CD4-positive, alpha-beta T cell (primary cell): ENCODE results near the gene RTN4IP1. TPM values are rescaled to one million over a fixed set of nuclear protein-coding genes. Genes with fewer than 3 reads are reported as not detected.

Experiments used
- ATAC-seq: fragments of 200-7000 bp; cut with Tn5 transposase; one replicate; pipeline ENCODE4 v1.10.0; 2022; ENCODE audit warnings: mild to moderate bottlenecking; ENCODE audit not compliant: poor library complexity
- CTCF ChIA-PET: fragments of 350-600 bp; sonication (Branson Sonifier 250); formaldehyde crosslinking; loops from one replicate; lab custom pipeline; 2021; ENCODE audit warnings: antibody characterized with exemption, inconsistent platforms; lab: Charles Lee
- POLR2A ChIA-PET: fragments of 350-600 bp; sonication (Branson Sonifier 250); formaldehyde crosslinking; loops from one replicate; lab custom pipeline; 2021; ENCODE audit warnings: antibody characterized with exemption, inconsistent platforms; lab: Charles Lee
- DNase-seq, 14 experiments: peaks; one replicate each; pipeline ENCODE4 v3.0.0-alpha.2; 2013 to 2020; ENCODE audit warnings: mixed read lengths in 2 of 14
- H3K27ac ChIP-seq, 2 donors: one replicate each; pipeline versions ENCODE4 v1.5.1 to v1.7.0; 2013; ENCODE audit warnings: low read length in 2 of 2, low read depth in 1 of 2, mild to moderate bottlenecking in 1 of 2
- H3K27me3 ChIP-seq, 2 experiments: 1 replicate in 1 of 2; 2 replicates in 1 of 2; pipeline versions ENCODE4 v1.6.1 to v1.7.0; 2013; ENCODE audit warnings: low read length in 2 of 2, control low read depth in 1 of 2, mild to moderate bottlenecking in 1 of 2, moderate library complexity in 1 of 2; ENCODE audit not compliant: insufficient read depth in 2 of 2, control insufficient read depth in 1 of 2
- H3K36me3 ChIP-seq: one replicate; pipeline ENCODE4 v1.6.1; 2013; ENCODE audit warnings: low read length, control low read depth; ENCODE audit not compliant: insufficient read depth
- H3K4me1 ChIP-seq: one replicate; pipeline ENCODE4 v1.6.1; 2013; ENCODE audit warnings: low read length, control low read depth; ENCODE audit not compliant: insufficient read depth
- H3K4me3 ChIP-seq: one replicate; pipeline ENCODE4 v1.5.1; 2013; ENCODE audit warnings: mild to moderate bottlenecking, low read length, moderate library complexity
- H3K9me3 ChIP-seq, 2 experiments: 1 replicate in 1 of 2; 2 replicates in 1 of 2; pipeline versions ENCODE4 v1.6.1 to v1.7.0; 2013; ENCODE audit warnings: low read length in 2 of 2, mild to moderate bottlenecking in 2 of 2, control low read depth in 1 of 2, moderate library complexity in 1 of 2; ENCODE audit not compliant: control insufficient read depth in 1 of 2, insufficient read depth in 1 of 2
- H3K27ac Mint-ChIP-seq: one replicate; pipeline ENCODE4 v1.8.0; 2020; ENCODE audit warnings: mixed read lengths
- H3K27me3 Mint-ChIP-seq: one replicate; pipeline ENCODE4 v1.8.0; 2021; ENCODE audit warnings: mixed read lengths
- H3K36me3 Mint-ChIP-seq: one replicate; pipeline ENCODE4 v1.8.0; 2021; ENCODE audit warnings: low read depth, mixed read lengths
- H3K4me1 Mint-ChIP-seq: one replicate; pipeline ENCODE4 v1.8.0; 2021; ENCODE audit warnings: low read depth, mixed read lengths
- H3K4me3 Mint-ChIP-seq: one replicate; pipeline ENCODE4 v1.8.0; 2020; ENCODE audit warnings: mild to moderate bottlenecking, mixed read lengths
- H3K9me3 Mint-ChIP-seq: one replicate; pipeline ENCODE4 v1.8.0; 2020; ENCODE audit warnings: mixed read lengths
- CTCF ChIP-seq: fragments of 200-600 bp; IDR thresholded peaks from one replicate; pipeline ENCODE4 v1.8.0; 2022; ENCODE audit warnings: antibody characterized with exemption, mild to moderate bottlenecking
- intact Hi-C, 2 experiments: fragments of 100-400 bp; cut with DNase I in 1 of 2; cut with micrococcal nuclease in 1 of 2; formaldehyde crosslinking; loops; one replicate each; pipeline versions ENCODE4 v1.15.1 to v1.9.0; 2023 to 2025; cut with DNase I, micrococcal nuclease
- total RNA-seq, 174 experiments: library from RNA in 2 of 174; stranded (reverse) in 2 of 174; gene quantifications; one replicate each; pipeline ENCODE4 v1.2.3 and lab custom pipeline; 2021 to 2026

Gene RTN4IP1
- total RNA-seq, 2 experiments from 2014 or later: 2.4 to 2.5 TPM

- Histone ChIP-seq H3K27ac (no peak overlapping the region), H3K4me3 (no peak overlapping the region), H3K36me3 (peaks cover 61% of the 10 kb centered on the region), H3K4me1 (peaks cover 14% of the 10 kb centered on the region), H3K27me3 (no peaks in the 10 kb centered on the region), H3K9me3 (no peaks in the 10 kb centered on the region)
- Mint-ChIP-seq H3K36me3 (peaks cover 85% of the 10 kb centered on the region), H3K4me3 (no peak overlapping the region), H3K9me3 (no peaks in the 10 kb centered on the region), H3K27me3 (no peaks in the 10 kb centered on the region), H3K27ac (no peak overlapping the region), H3K4me1 (peaks cover 59% of the 10 kb centered on the region)
- TF ChIP-seq CTCF: no peak
- DNase-seq: no peak
- ATAC-seq: no peak
- CTCF ChIA-PET: interaction anchor here (5.7 kb wide), 1 partner anchor 29 kb away, joined by 31 read pairs; no protein-coding TSS in a partner anchor
- POLR2A ChIA-PET: interaction anchor here (1.5 to 6.0 kb wide), 2 partner anchors 19 to 29 kb away, joined by 9 to 38 read pairs; no protein-coding TSS in a partner anchor
- intact Hi-C loops: loop anchor here in 1 of 2 experiments (2.0 kb wide), 1 partner anchor 20 kb away; no protein-coding TSS in a partner anchor
Observed at GRCh38 chr6:106540432-106540831, 88.9 kb downstream of the RTN4IP1 start.

GRCh38 chr6:106539936-106540335 lies 89.4 kb downstream of the RTN4IP1 start:
- H3K36me3 Mint-ChIP-seq: peaks cover 85% of the 10 kb centered on the region
- H3K9me3 ChIP-seq: no peaks in the 10 kb centered on the region

GRCh38 chr6:106538145-106538544 lies 91.2 kb downstream of the RTN4IP1 start:
- peak overlapping the region; percentile 37 to 39 for H3K27ac ChIP-seq
- Mint-ChIP-seq H3K9me3 (no peaks in the 10 kb centered on the region), H3K4me1 (peaks cover 67% of the 10 kb centered on the region), H3K36me3 (peaks cover 85% of the 10 kb centered on the region), H3K27me3 (no peaks in the 10 kb centered on the region), H3K27ac (peak overlapping the region; percentile 66), H3K4me3 (peak overlapping the region; percentile 30)
- H3K36me3 ChIP-seq: peaks cover 60% of the 10 kb centered on the region
- DNase-seq: peak in 4 of 14 experiments; percentile 21 to 46 (median 38)
- POLR2A ChIA-PET: interaction anchor here (1.1 to 6.0 kb wide), 3 partner anchors 17 to 213 kb away, joined by 4 to 38 read pairs (median 14); partner anchors contain the start of gene ATG5
- TF ChIP-seq CTCF: no peak
- peak; percentile 42 for ATAC-seq
- CTCF ChIA-PET: interaction anchor here (5.7 kb wide), 1 partner anchor 26 kb away, joined by 31 read pairs; no protein-coding TSS in a partner anchor
- H3K4me3 ChIP-seq: no peak overlapping the region
- H3K9me3 ChIP-seq: no peaks in the 10 kb centered on the region
- peaks cover 20% of the 10 kb centered on the region for H3K4me1 ChIP-seq
- intact Hi-C loops: loop anchor here (2.0 to 10.0 kb wide), 2 partner anchors 17 to 543 kb away; no protein-coding TSS in a partner anchor
- no peaks in the 10 kb centered on the region for H3K27me3 ChIP-seq

More at GRCh38 chr6:106539936-106540335, 89.4 kb downstream of the RTN4IP1 start:
- Mint-ChIP-seq H3K27ac (peak overlapping the region; percentile 66), H3K27me3 (no peaks in the 10 kb centered on the region), H3K9me3 (no peaks in the 10 kb centered on the region), H3K4me3 (no peak overlapping the region), H3K4me1 (peaks cover 59% of the 10 kb centered on the region)
- Histone ChIP-seq H3K27ac (no peak overlapping the region), H3K36me3 (peaks cover 61% of the 10 kb centered on the region), H3K4me1 (peaks cover 14% of the 10 kb centered on the region), H3K27me3 (no peaks in the 10 kb centered on the region), H3K4me3 (no peak overlapping the region)
- intact Hi-C loops: loop anchor here (2.0 to 10.0 kb wide), 2 partner anchors 19 to 545 kb away; no protein-coding TSS in a partner anchor
- ChIA-PET POLR2A (interaction anchor here (1.5 to 6.0 kb wide), 2 partner anchors 19 to 28 kb away, joined by 9 to 38 read pairs; no protein-coding TSS in a partner anchor), CTCF (interaction anchor here (0.6 to 5.7 kb wide), 2 partner anchors 28 to 88 kb away, joined by 4 to 31 read pairs; no protein-coding TSS in a partner anchor)
- no peak for DNase-seq
- no peak for ATAC-seq
- TF ChIP-seq CTCF: no peak
